Progenitor cell of endocrine pancreas (in vitro differentiated cells): ENCODE results near the gene ITPK1. TPM values are rescaled to one million over a fixed set of nuclear protein-coding genes. Genes with fewer than 3 reads are reported as not detected.

Experiments
- DNase-seq: peaks from one replicate; pipeline ENCODE4 v3.0.0; 2021; ENCODE audit warnings: low spot score; ENCODE audit not compliant: unreplicated experiment
- H3K27ac Mint-ChIP-seq: 2 replicates; pipeline ENCODE4 v1.8.0; 2021; ENCODE audit warnings: mild to moderate bottlenecking, moderate library complexity, mixed read lengths
- H3K27me3 Mint-ChIP-seq: 2 replicates; pipeline ENCODE4 v1.8.0; 2021; ENCODE audit warnings: mixed read lengths
- H3K36me3 Mint-ChIP-seq: 2 replicates; pipeline ENCODE4 v1.8.0; 2022; ENCODE audit warnings: mixed read lengths; ENCODE audit not compliant: insufficient read depth
- H3K4me1 Mint-ChIP-seq: 2 replicates; pipeline ENCODE4 v1.8.0; 2021; ENCODE audit warnings: low read depth, mixed read lengths
- H3K4me3 Mint-ChIP-seq: 2 replicates; pipeline ENCODE4 v1.8.0; 2021; ENCODE audit warnings: low read depth, mild to moderate bottlenecking, moderate library complexity, mixed read lengths
- H3K9me3 Mint-ChIP-seq: 2 replicates; pipeline ENCODE4 v1.8.0; 2021; ENCODE audit warnings: low read depth, mixed read lengths
- CTCF ChIP-seq: fragments of 200-600 bp; sonication (generic); IDR thresholded peaks from one replicate; pipeline ENCODE4 v1.5.0; 2021; ENCODE audit warnings: antibody characterized with exemption, mild to moderate bottlenecking; ENCODE audit not compliant: unreplicated experiment
- total RNA-seq: library from RNA; stranded (reverse); gene quantifications from 2 replicates; pipeline ENCODE4 v1.2.1, GENCODE V29; 2021

Gene ITPK1
- total RNA-seq, 1 donor from 2014 or later: 72.0 TPM

GRCh38 chr14:93084866-93085857 is 30.6 kb downstream of the ITPK1 start:
- no peaks in the 10 kb centered on the region for H3K9me3 Mint-ChIP-seq
- peaks cover 13% of the 10 kb centered on the region for H3K4me1 Mint-ChIP-seq
- H3K4me3 Mint-ChIP-seq: no peak overlapping the region
- TF ChIP-seq CTCF: no peak
- DNase-seq: no peak
- H3K36me3 Mint-ChIP-seq: no peaks in the 10 kb centered on the region
- no peaks in the 10 kb centered on the region for H3K27me3 Mint-ChIP-seq
- peak overlapping the region; percentile 62 for H3K27ac Mint-ChIP-seq

GRCh38 chr14:93084402-93084801 is 31.3 kb downstream of the ITPK1 start:
- Mint-ChIP-seq H3K4me1 (peaks cover 13% of the 10 kb centered on the region), H3K4me3 (no peak overlapping the region), H3K27me3 (no peaks in the 10 kb centered on the region), H3K9me3 (no peaks in the 10 kb centered on the region), H3K36me3 (no peaks in the 10 kb centered on the region), H3K27ac (no peak overlapping the region)
- DNase-seq: no peak
- TF ChIP-seq CTCF: no peak

GRCh38 chr14:93083917-93084316 is 31.8 kb downstream of the ITPK1 start:
- peaks cover 13% of the 10 kb centered on the region for H3K4me1 Mint-ChIP-seq
- H3K36me3 Mint-ChIP-seq: no peaks in the 10 kb centered on the region
- no peaks in the 10 kb centered on the region for H3K27me3 Mint-ChIP-seq
- no peak overlapping the region for H3K4me3 Mint-ChIP-seq
- no peaks in the 10 kb centered on the region for H3K9me3 Mint-ChIP-seq
- DNase-seq: no peak
- no peak overlapping the region for H3K27ac Mint-ChIP-seq
- no peak for TF ChIP-seq CTCF

GRCh38 chr14:93082576-93083001 is 33.1 kb downstream of the ITPK1 start:
- H3K27ac Mint-ChIP-seq: no peak overlapping the region

More at GRCh38 chr14:93082576-93083001, 33.1 kb downstream of the ITPK1 start:
- Mint-ChIP-seq H3K27me3 (no peaks in the 10 kb centered on the region), H3K4me1 (peaks cover 13% of the 10 kb centered on the region), H3K36me3 (no peaks in the 10 kb centered on the region), H3K4me3 (no peak overlapping the region), H3K9me3 (no peaks in the 10 kb centered on the region)
- no peak for TF ChIP-seq CTCF
- no peak for DNase-seq
